ENCODE measurements around the gene XRCC1. TPM values are rescaled to one million over a fixed set of nuclear protein-coding genes. Genes with fewer than 3 reads are reported as not detected.

The XRCC1 gene
- total RNA-seq, 2 donors from 2014 or later: 22.3 to 40.7 TPM

GRCh38 chr19:43532962-43533545, 42.3 kb downstream of the XRCC1 start, which contains the start of gene ZNF575:
Gene ZNF575, plus strand, starts transcription at chr19:43533188. Its CDS starts 1,235 bp downstream, at chr19:43534423.
- Histone ChIP-seq H3K27me3 (no peaks in the 10 kb centered on the region), H3K4me1 (no peaks in the 10 kb centered on the region), H3K27ac (peak within 1 kb of the TSS; percentile 96), H3K9ac (ENCODE audit: low read depth in 2 of 2, low read length in 2 of 2) (peak within 1 kb of the TSS; percentile 74 to 82), H3K4me3 (peak within 1 kb of the TSS; percentile 53), H3K36me3 (no peaks in the 10 kb centered on the region), H3K9me3 (no peaks in the 10 kb centered on the region)
- peak; percentile 92 for DNase-seq
- intact Hi-C loops (cut with DNase I): loop anchor here (10.0 kb wide), 1 partner anchor 62 kb away; the partner anchor contains the start of genes IRGQ and ZNF576
- no peak for TF ChIP-seq CTCF (IDR thresholded peaks at IDR 0.05)

GRCh38 chr19:43532571-43532961, 42.8 kb downstream of the XRCC1 start:
- H3K9ac ChIP-seq (ENCODE audit: low read depth in 2 of 2, low read length in 2 of 2): peak overlapping the region; percentile 74 to 82

GRCh38 chr19:43527860-43528622, 47.3 kb downstream of the XRCC1 start:
- TF ChIP-seq CTCF (IDR thresholded peaks at IDR 0.05): no peak
- H3K36me3 ChIP-seq: no peaks in the 10 kb centered on the region
- peak overlapping the region; percentile 87 for H3K27ac ChIP-seq
- H3K9ac ChIP-seq (ENCODE audit: low read depth in 2 of 2, low read length in 2 of 2): peak overlapping the region; percentile 51 to 97
- H3K9me3 ChIP-seq: no peaks in the 10 kb centered on the region
- H3K4me3 ChIP-seq: peak overlapping the region; percentile 68
- no peaks in the 10 kb centered on the region for H3K4me1 ChIP-seq
- peak; percentile 57 for DNase-seq
- intact Hi-C loops (cut with DNase I): no loop called here
- H3K27me3 ChIP-seq: no peaks in the 10 kb centered on the region

More at GRCh38 chr19:43532571-43532961, 42.8 kb downstream of the XRCC1 start:
- H3K4me1 ChIP-seq: no peaks in the 10 kb centered on the region
- H3K4me3 ChIP-seq: peak overlapping the region; percentile 53
- H3K27me3 ChIP-seq: no peaks in the 10 kb centered on the region
- no peak for TF ChIP-seq CTCF (IDR thresholded peaks at IDR 0.05)
- peak; percentile 90 for DNase-seq
- no peaks in the 10 kb centered on the region for H3K36me3 ChIP-seq
- intact Hi-C loops (cut with DNase I): loop anchor here (10.0 kb wide), 1 partner anchor 62 kb away; the partner anchor contains the start of genes IRGQ and ZNF576
- H3K9me3 ChIP-seq: no peaks in the 10 kb centered on the region
- H3K27ac ChIP-seq: peak overlapping the region; percentile 96

- H3K27me3 ChIP-seq: no peaks in the 10 kb centered on the region
- peak; percentile 94 for DNase-seq
- peak within 1 kb of the TSS; percentile 68 for H3K4me3 ChIP-seq
- H3K27ac ChIP-seq: peak within 1 kb of the TSS; percentile 87
- intact Hi-C loops (cut with DNase I): no loop called here
- no peak for TF ChIP-seq CTCF (IDR thresholded peaks at IDR 0.05)
- no peaks in the 10 kb centered on the region for H3K4me1 ChIP-seq
- no peaks in the 10 kb centered on the region for H3K36me3 ChIP-seq
- peak within 1 kb of the TSS; percentile 97 to 100 for H3K9ac ChIP-seq (ENCODE audit: low read depth in 2 of 2, low read length in 2 of 2)
- H3K9me3 ChIP-seq: no peaks in the 10 kb centered on the region
Observed at GRCh38 chr19:43526884-43527859, 48.2 kb downstream of the XRCC1 start, which contains the start of gene ETHE1. Gene ETHE1, minus strand, starts transcription at chr19:43527201. Its CDS starts 24 bp downstream, at chr19:43527177.

Measured in colonic mucosa (tissue), 4 donors.